ENCODE measurements around the gene DIRAS1. TPM values are rescaled to one million over a fixed set of nuclear protein-coding genes. Genes with fewer than 3 reads are reported as not detected.

Gene DIRAS1, protein sequence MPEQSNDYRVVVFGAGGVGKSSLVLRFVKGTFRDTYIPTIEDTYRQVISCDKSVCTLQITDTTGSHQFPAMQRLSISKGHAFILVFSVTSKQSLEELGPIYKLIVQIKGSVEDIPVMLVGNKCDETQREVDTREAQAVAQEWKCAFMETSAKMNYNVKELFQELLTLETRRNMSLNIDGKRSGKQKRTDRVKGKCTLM
- 2.9 TPM for total RNA-seq

DNA sequence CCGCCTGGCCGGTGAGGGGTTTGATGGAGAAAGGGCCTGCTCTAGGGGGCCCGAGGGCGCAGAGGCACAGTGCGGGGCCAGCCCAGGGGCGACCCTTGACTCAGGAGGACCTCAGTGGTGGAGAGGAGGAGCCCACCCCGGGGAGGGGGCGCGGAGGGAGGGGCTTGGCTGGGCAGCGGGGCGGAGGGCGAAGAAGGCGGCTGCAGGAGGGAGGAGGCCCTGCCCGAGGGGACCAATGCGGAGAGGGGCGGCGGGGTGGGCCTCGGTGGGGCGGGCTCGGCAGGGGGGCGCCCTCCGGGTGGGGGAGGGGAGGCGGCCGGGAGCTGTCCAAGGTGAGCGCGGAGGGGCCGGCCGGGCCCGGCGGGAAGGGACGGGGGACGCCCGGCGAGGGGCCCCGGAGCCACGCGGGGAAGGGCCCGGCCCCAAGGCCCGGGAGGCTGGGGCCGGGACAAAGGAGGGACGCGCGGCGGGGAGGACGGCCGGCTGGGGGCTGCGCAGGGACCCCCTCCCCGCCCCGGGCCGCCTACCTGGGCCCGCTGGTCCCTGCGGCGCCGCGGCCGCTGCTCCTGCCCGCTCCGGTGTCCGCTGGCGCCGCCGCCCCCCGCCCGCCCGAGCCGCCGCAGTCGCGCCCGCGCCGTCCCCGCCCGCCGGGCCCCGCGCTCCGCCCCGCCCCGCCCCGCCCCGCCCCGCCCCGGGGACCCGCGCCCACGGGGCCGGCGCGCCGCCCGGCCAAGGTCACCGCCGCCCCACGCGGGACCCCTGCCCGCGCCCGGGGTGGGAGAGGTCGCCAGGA, at the start of gene DIRAS1:
Gene DIRAS1, minus strand, starts transcription at position 596 of the 793 bp plus-strand sequence. CDS start 3,566 bp downstream, outside the sequence.
- no peak for DNase-seq

DNA sequence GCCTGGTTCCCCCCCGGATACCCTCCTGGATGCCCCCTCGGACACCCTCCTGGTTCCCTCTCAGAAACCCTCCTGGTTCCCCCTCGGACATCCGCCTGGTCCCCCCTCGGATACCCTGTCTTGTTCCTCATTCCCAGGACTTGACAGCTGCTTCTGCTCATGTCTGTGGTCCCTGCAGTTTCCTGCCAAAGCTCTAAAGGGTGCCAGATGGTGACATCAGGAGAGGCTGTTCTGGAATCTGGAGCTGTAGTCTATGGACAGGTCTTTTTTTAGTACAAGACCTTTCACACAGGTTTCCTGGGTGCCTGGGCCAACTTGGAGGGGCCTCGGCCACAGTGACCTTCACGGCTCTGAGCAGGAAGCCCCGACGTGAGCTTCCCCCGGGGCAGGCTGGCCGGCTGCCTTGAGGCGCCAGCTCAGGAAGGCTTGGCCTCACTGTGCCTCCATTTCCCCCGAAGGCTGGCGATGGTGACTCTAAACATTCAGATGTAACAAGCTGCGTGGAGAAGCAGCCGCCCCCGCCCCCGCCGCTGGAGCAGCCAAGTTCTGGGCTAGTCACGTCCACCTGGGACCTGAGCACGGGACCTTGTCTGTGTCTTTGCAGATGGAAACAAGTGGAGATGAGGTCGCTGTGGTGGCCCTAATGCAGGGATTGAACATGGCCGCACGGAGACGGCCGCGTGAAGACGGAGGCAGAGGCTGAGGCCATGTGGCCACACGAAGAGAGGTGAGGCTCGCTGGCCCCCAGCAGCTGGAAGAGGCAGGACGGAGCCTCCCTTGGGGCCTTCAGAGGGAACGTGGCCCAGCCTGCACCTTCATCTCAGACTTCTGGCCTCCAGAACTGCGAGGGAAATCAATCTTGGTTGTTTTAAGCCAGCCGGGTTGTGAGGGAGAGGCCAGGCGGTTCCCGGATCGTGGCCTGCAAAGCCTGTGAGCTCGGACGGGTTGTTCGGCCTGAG, 49.2 kb upstream of the DIRAS1 start:
- peak; percentile 72 for DNase-seq

DNA sequence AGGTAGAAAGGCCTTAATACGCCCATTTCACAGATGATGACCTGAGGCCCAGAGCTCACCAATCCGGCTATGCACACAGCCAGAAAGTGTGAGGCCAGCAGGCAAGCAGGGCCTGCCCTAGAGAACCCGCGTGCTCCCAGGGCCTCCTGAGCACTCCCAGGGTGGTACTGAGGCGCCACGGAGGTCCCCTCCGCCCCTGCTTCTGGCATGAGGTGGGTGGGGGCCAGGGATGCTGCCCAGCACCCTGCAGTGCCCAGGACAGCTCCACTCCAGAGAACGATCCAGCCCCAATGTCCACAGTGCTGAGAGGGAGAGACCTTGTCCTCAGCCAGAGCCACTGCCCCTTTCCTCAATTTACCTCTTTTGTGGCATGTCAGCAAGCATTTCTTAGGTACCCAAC, 48.0 kb upstream of the DIRAS1 start:
- no peak for DNase-seq

DNA sequence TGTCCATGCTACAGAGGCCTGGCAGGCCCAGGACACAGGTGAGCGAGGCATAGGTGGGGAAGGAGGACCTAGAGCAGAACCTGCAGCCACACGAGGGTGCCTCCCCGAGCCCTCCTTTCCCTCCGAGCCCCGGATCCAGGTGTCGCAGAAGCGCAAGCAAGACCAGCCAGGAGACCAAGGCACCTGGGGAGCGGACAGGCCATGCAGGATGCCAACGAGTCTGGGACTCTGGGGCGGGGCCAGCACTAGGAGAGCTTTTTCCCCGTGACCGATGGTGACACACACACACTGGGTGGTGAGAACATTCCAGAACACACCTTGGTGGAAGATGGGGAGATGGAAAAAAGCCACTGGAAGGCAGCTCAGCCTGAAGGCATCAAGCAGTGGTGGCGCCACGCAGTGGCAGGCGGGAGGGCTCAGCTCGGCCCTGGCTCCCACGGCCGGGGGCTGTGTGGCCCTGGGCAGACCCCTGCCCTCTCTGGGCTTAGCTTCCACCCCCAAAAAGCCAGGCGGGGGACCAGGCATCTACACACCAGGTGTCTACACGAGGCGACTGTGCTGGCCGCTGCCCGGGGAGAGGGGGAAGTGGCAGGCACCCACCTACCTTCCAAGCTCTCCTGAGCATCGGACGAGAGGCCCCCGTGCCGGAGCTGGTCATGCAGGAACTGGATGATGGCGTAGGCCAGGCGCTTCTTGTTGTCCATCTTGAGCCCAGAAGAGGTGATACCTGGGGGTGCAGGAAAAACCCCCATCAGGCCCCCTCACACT, 47.4 kb upstream of the DIRAS1 start:
- DNase-seq: no peak

DNA sequence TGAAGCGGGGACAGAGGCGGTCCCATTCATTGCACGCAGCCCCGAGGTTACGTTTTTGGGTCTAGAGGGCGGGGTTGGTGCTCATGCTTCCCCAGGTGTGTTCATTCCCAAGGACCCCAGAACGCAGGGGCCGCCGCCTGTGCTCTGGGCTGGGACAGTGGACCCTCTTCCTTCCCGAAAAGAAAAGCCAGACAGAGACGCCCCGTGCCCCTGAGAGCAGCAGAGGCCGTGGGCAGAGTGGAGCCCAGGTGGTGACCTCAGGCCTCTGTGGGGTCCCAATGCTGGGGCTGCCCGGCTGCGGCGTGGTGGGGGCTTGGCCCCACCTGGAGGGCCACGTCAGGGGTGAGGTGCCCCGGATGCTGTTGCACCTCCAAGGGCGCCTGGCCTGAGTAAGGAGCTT, 46.5 kb upstream of the DIRAS1 start:
- no peak for DNase-seq

DNA sequence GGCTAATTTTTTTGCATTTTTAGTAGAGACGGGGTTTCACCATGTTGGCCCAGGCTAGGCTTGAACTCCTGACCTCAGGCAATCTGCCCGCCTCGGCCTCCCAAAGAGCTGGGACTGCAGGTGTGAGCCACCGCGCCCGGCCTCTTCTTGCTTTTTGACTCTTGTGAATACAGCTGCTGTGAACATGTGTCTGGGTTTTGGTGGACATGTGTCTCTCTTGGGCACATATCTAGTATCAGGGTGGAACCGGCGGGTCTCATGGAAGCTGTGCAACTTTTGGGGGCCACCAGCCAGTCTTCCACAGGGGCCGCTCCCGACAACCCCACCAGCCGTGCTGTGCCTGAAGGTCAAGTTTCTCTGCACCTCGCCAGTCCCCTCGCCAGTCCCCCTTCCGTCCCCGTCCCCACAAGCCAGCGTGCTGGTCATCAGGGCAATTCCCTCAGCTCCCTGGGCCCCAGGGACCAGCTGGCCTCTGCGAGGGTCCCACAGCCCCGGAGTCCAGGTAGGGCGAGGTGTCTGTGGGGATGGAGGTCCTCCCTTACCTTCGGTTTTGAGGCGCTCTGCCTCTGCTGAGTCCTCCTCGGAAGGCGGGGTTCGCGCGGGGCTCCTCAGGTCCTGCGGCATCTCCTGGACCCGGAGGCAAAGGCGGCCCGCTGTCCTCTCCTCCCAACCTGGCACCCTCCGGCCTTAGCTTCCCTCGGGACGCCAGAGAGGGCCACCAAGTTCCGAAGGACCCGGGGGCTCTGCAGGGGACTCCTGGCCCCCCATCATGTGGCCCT, 45.6 kb upstream of the DIRAS1 start:
- no peak for DNase-seq

DNA sequence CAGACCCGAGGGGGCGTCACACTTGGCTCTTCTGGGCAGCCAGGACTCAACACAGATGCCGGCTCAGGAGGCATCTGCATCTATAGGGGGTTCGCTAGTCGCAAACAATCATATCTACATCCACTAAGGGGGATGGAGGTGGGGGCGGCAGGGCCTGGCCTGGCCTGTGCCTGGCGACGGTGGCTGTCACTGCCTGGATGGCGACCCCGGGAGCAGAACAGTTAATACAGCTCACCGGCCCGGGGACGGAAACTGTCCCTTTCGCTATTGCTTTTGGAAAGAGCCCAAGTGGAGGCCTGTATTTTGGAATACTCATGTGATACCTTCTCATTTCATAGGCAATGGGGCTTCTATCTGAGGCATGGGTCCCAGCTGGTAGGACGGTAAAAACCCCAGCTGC, 44.2 kb upstream of the DIRAS1 start:
- DNase-seq: no peak

DNA sequence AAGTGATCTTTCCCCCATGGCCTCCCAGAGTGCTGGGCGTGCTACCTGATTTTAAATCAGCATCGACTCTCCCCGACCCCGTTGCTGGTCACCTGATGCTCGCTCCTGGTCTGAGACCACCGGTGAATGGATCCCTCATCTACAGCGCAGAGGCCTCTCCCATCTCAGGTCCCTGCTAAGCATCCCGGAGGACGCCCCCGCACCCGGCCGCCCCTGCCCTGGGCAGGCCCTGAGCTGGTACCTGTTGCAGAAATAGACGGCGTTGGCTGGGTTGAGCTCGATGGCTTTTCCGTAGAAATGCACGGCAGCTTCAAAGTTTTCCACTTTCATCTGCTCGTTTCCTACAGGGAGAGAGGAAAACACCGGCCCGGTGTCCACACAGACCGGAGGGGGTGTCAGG, 43.8 kb upstream of the DIRAS1 start:
- DNase-seq: no peak

DNA sequence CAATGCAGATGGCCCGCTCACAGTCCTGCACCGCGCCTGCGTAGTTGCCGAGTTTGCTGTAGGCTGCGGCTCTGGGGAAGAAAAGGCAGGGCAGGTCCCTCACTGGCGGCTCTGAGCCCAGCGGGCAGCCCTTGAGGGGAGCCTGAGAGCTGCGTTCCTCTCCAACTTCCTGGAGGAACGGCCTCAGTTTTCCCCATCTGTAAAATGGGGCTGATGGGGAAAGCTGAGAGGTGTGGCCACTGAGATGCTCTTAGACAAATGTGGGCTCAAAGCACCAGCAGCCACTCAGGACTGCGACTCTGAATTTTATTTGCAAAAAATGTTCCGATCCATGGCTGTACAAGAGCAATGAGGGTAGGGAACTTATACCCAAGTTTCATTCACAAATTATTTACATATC, 42.5 kb upstream of the DIRAS1 start:
- no peak for DNase-seq

DNA sequence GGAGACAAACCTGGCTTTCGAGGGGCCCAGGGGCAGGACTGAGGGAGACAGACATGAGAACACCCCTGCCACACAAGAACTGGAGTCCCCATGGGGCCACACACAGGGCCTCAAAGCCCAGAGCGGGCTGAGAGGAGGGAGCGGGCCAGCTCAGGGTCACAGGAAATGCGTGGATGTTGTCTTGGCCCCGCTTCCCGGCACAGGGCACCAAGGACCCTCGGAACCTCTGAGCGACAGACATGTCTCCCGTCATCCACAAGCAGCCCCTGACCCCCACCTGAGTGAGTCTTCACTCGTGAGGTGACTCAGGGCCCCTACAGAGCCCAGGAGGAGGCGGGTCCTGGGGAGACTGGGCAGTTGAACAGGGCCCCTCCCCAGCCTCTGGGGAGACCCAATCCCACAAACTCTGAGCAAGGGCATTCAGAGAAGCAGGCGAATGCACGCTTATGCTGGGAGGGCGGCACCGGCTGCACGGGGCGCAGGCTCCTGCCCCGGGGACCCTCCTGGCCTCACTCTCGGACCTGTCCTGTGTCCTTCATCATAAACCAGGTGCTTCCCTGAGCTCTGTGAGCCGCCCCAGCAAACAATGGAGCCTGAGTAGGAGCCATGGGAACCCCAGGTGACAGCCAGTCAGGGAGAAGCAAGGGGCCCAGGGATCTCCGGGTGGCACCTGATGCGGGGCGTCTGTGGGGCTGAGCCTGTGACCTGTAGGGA, 41.8 kb upstream of the DIRAS1 start:
- no peak for DNase-seq

DNA sequence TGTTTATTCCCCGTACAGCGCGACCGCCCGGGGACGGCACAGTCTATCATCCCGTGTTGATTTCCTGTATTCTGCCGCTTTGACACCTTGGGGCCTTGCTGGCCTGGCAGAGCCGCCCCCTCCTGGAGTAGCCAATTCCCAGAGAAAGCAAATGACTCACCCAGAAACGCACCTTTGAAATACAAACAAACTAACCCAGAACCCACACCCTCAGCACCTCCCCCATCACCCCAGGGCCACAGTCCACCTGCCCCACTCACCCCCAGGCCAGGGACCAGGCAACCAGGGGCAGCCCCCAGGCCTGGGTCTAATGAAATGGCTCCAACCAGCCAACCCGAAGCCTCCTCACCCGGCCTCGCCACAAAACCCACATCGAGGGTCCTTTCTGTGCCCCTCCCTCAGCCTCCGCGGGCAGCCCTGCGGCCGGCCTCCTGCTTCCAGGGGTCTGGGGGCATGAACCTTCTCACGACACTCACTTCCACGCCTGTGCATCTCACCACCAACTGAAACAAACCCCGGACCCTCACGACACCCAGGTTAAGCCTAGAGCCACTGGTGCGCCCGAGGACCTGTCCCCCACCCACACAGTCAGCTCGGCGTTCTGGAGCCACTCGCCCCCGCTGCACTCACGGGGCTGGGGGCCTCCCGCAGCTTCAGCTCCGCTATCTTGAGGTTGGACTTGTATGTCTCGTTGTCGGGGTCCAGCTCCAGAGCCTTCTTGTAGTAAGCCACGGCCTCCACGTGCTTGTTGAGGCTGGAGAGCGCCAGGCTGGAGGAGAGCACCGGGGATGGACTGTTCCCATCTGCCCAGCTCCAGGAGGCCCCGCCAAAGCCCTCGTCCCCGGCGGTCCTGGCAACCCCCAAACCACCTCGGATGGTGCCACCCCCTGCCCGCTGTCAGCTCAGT, 41.0 kb upstream of the DIRAS1 start:
- no peak for DNase-seq

DNA sequence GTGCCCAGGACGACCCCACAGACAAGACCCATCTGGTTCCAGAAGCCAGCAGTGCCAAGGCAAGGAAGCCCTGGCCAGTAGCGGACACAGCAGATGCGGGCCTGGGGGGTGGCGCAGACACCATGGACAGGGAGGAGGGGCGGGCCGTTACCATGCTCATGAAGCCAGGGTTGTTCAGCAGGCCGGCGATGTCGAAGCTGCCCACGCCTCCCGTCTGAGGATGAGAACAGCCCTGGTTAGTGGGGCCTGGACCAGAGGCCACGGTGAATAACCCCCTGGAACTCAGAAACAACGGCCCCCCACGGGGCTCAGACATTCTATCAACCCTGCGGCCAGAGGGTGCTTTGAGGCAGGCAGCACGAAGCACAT, 40.1 kb upstream of the DIRAS1 start:
- no peak for DNase-seq

DNA sequence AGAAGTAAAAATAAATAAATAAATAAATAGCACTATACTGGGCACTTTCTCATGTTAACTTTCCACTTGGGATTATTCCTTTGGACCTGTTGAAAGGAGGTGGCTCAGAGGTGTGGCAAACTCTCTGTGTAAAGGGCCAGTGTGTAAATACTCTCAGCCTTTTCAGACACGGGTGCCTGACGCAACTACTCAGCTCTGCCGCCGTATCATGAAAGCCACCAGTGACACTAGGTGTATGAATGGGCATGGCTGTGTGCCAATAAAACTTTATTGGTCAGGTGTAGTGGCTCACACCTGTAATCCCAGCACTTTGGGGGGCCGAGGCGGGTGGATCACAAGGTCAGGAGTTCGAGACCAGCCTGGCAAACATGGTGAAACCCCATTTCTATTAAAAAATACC, 38.8 kb upstream of the DIRAS1 start:
- no peak for DNase-seq

DNA sequence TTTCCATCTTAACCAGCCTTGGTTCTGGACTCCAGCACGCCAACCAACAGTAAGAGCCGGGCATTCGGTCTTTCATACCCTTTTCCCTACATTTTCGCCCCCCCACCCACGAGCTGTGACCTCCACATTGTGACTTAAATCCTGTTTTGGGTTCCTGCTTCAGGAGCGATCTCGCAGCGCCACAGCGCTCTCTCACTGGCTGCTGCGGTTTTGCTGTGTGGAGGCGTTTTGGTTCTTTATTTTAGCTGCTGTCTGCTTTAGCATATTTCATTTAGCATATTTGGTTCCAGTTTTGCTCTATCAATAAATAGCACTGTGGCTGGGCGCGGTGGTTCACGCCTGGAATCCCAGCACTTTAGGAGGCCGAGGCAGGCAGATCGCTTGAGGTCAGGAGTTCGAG, 38.2 kb upstream of the DIRAS1 start:
- DNase-seq: no peak

DNA sequence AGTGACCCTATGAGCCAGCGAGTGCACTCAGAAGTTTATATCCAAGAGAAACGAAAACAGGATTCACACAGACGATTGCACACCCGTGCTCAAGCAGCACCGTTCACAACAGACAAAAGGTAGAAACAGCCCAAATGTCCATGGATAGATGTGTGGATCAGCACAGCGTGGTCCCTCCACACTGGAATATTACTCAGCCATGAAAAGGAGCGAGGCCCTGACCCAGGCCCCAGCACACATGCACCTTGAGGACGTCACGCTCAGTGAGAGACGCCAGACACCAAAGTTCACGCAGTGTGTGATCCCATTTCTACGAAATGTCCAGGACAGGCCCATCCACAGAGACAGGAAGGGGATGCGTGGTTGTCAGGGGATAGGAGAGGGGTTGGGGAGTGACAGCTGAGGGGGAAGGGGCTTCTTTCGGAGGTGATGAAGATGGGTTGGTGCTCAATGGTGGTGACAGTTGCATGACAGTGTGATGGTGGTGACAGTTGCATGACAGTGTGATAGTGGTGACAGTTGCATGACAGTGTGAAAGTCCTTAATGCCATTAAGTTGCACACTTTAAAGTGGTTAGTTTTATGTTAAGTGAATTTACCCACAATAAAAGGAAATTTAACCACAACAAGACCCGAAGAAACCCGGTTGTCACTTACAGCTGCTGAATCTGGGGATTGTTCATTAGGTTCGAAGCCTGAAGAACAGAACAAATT, 37.6 kb upstream of the DIRAS1 start:
- no peak for DNase-seq

DNA sequence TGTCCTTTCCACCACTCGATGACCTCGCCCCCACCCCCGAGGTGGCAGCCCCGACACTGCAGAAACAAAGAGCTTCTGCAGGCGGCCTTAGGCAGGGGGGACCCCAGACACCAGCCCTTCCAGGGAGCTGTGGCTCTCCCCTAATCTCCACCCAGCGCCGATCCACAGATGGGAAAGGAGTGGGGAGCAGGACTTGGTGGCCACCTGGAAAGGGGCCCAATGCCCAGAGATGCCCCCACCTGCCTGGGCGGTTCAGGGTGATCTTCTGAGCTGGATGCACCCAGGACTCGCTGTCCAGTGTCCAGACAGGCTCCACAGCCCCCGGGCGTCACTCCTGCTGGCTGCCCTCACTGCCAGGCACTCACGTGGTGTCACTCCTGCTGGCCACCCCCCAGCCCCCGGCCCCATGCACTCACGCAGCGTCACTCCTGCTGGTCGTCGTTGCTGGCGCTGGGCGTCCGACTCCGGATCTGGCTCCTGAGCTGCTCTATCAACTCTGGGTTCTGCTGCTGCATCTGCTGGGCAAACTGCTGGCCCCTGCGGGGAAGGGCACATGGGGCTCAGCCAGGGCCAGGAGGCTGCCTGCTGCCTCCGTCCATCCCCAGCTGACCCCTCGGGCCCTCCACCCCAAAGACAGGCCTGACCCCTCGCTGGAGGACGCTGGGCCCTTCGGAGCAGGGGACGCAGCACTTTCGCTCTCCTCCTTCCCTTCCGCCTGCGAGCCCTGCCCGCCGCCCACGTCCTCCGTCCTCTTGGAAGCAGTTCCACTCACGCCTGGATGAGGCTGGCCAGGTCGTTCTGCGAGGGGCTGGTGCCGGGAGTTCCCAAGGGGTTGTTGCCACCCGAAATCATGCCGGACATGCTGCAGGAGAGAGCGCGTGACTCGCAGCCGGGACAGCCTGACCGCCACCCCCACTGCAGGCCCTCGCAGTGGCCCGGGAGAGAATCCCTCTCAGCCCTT, 36.0 kb upstream of the DIRAS1 start:
- no peak for DNase-seq

DNA sequence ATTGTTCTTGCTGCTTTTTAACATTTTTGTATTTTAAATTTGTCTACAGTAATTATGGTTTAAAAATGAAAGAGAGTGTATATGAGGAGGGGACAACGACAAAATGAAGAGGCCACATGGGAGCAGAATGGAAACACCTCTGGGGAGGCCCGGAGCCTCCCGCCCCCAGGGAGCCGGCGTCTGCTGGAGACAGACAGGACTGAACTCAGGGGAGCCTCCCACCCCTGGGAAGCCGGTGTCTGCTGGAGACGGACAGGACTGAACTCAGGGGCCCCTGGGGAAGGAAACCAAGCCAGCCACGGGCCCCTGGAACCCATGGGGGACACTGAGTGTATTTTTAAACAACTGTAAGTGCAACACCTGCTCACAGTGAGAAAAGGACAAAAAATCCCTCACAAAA, 35.3 kb upstream of the DIRAS1 start:
- DNase-seq: no peak

DNA sequence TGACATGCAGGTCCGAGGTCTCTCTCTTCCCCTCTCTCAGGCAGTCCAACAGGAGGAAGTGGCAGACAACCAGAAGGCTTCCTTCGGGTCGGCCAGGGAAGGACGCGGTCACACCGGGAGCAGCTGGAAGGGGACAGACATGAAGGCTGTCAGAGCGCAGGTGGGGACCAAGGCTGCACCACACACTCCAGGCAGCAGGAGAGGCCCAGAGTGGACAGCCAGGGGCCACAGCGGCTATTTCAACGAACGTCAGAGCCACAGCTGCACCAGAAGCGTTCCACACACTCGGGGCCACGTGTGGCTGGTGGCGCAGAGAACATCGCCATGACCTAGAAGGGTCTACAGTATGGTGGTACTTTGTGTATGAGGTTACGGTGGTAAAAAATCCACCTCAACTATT, 34.6 kb upstream of the DIRAS1 start:
- no peak for DNase-seq
